Activated gamma-delta T cell treated with anti-CD3 and anti-CD28 coated beads, Interleukin-2, amount 50 U/mL, for 16 hours (primary cell): ENCODE results near the gene KCNG2.
"Not testable (repeated sequence)": the region's sequence is repeated elsewhere in the genome, so short reads cannot be mapped to it uniquely, and the experiment has no call there.

ENCODE experiments used
- DNase-seq: peaks from one replicate; pipeline ENCODE4 v3.0.0-alpha.2; 2020; ENCODE audit warnings: low read depth

Gene KCNG2

GRCh38 chr18:79871026-79871390, 73.3 kb downstream of the KCNG2 start:
- no peak for DNase-seq

DNA sequence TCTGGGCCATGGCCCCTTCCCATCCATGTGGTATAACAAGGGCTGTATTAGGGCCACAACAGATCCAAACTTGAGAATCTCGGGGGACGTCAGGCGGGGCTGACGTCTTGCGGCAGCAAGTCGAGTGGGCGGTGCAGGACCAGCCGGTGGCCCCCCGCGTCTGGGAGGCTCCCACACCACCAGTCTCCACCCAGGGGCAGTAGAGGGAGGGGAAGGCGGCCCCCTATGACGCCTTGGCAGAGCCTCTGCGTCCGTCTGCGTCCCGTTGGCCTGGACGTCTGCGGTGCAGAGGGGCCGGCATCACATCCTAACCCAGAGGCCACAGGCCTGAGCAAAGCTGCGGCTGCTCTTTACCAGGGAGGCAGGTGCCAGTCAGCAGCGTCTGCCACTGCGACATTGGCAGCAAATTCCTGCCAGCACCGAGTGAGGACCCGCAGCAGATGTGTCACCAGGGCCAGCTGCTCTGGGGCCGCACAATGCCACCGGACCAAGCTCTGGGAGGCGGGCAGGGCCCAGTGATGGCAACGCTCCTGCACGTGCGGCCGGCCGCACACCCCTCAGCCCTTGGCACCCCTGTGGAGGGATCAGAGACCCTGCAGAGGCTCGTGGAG, 73.8 kb downstream of the KCNG2 start:
- no peak for DNase-seq

DNA sequence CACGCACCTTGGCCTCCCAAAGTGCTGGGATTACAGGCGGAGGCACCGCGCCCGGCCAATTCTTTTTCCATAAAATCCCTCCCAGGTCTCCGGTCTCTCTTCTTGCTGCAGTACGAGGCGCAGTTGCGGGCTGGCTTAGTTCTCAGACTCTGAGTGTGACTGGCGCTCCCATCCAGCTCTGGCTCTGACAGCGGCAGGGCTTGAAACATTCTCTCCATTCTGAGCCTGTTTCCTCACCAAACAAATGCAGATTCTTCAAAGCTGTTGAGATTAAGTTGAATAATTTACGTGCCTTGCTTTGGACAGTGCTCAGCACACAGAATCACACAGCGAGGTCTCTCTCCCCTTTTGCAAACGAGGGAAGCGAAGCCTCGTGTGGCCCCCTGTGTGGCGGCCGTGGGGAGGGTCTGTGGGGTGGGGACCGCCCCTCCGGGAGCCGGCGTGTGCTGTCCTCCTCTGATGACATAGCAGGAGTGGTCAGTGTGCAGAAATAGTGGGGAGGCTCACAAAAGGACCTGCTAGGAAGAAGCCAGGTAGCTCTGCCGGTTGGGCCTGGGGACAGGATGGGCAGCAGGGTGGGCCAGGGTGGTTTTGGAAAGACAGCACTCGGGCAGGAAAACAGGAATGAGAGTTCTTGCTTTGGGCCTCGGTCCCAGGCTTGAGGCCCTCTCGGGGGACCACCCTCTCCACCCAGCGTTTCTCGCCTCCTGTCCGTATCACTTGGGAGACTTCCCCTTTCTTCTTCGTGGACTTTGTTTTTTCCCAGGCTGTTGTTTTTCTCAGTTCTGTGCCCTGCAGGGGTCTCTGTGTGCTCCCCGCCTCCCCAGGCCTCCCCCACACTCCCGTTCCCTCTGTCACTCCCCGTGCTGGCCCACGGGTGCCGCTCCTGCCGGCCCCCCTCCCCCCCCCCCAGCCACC, 75.0 kb downstream of the KCNG2 start:
- DNase-seq, result no peak

- no peak for DNase-seq
Measured at GRCh38 chr18:79873449-79874110, 75.8 kb downstream of the KCNG2 start.

DNA sequence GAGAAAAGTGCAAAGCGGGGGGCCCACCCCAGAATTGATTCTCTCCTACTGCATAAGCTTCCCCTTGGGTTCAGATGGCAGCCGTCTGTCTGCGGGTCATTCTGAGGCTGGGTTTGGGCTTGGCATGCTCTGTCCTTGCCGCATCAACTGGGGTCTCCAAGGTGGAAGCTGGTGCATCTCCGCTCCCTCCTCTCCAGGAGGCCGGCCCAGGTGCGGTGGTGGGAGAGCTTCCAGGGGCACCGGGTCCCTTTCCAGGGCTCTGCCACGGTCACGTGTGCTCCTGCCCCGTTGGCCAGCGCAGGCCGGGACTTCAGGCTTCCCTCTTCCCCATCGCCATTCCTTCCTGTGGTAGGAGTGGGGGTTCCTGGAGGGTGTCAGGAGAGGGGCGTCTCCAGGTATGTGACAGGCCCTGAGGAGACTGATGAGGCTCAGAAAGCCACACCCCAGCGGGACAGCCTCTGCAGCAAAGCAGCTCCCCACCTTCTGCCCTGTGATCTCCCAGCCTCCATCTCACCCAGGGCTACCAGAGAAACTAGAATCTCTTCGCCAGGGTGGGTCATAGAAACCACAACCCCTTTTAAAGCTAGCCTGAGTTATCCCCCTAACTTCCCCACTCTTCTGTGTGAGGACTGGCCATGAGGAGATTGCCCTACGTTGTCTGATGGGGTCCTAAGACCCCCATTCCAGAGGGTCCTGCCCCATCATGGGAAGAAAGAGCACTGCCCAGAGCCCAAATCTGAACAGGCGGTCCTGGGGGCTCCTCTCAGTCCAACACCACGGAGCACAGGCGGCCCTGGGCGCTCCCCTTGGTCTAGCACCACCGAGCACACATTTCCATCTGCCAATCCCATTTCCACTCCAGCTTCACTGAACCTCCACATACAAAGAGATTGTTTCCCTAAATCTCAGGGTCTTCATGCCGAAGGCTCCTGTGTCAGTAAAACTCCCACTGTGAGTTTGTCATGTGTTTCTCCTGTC, 77.1 kb downstream of the KCNG2 start:
- DNase-seq, result no peak

DNA sequence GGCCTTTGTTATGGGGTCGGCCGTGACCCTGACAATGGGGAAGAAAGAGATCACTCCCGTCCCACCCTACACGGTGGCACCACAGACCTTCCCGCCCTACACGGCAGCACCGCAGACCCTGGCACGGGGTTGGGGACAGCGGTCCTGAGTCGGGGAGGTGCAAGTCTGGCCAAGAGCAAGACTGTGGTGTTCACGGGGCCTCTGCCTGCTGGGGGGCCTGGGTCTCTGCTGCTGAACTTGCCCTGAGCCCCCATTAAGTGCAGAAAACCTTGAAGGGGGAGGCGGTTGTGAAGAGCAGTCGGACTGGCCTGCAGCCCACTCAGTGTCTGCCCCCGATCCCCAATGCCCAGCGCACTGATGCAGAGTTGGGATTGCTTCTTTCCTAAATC, 77.8 kb downstream of the KCNG2 start:
- no peak for DNase-seq

DNA sequence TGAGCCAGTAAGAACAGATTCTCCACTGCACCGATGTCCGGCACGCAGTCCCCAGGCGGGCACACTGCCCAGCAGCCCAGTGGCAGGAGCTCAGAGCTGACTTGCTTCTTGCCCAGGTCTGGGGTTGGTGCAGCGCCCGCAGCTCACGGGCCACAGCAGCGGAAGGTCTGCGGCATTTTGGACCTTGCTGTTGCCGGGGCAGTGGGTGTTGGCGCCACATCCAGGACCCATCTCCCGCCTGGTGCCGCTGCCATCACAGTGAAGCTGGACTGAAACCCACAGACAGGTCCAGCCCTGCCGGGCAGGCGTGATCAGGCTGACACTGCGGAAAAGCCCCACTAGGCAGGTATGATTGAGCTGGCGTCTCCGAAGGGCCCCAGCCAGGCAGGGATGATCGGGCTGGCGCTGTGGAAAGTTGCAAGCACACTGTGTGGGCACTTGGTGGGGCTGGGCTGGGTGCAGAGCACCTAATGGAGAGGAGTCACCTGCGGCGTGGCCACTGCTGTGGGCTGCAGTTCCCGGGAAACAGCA, 78.3 kb downstream of the KCNG2 start:
- DNase-seq, result no peak

DNA sequence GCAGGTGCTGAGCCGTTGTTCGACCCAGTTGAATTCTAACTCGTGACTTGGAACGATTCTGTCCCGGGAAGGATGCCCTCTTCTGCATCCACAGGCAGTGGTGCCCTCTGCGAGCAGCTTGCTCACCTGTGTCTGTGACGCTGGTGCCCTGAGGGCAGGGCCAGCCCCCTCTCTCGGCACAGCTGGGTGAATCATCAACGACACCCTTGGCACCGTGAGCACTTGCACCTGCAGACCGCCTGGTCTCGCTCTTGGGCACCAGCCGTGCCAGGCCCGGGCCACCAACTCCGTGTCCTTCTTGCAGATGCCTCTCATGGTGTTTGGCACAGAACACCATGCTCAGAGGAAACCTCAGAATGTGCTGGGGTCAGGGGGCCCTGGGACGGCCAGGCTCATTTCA, 78.8 kb downstream of the KCNG2 start:
- no peak for DNase-seq

DNA sequence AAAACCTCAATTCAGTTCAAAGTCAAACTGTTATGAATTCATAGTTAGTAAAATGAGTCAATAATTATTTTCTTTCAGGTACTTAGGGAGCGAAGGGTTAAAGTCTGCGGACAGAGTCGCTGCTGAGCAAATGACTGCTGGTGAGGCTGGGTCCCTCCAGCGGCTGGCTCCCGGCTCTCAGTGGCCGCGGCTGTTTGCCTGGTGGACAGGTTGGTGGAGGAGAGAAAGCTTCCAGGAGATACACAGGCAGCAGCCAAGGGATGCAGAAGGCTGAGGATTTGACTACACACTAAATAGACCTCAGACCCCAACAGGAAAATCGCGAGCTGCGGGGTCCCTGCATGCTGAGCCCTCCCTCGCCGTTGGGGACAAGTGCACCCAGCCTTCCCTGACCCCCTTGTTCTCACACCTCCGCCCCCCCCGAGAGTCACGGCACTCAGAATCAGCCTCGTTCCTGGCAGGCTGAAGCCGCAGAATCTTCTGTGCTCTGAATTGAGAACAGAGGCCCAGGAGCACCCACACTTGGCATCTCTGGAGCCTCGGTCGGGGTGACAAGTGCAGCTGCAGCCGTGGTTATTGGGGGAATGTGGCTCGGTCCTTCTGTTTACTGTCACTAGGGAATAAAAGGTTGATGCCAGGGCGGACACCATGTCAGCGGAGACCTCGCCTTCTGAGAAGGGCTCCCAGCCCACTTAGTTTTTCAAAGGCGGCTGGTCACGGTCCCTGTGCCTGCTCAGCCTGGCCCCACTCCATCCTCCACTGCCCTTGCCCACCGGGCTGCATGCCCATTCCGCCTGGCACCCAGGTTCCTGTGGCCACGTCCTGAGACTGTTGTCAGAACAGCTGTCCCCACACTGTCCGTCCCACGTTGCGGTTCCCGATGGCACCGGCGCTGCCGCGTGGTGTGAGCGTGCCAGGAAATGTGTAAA, 79.7 kb downstream of the KCNG2 start:
- DNase-seq, result no peak

DNA sequence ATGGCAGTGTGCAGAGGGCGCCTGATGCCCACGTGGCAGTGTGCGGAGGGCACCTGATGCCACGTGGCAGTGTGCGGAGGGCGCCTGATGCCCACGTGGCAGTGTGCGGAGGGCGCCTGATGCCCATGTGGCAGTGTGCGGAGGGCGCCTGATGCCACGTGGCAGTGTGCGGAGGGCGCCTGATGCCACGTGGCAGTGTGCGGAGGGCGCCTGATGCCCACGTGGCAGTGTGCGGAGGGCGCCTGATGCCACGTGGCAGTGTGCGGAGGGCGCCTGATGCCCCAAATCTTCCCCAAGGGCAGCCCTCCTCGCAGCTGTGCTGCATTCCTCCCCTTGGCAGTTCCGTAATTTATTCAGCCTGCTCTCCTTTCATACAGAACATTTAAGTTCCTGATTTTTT, 80.5 kb downstream of the KCNG2 start:
- DNase-seq, result not testable (repeated sequence)

DNA sequence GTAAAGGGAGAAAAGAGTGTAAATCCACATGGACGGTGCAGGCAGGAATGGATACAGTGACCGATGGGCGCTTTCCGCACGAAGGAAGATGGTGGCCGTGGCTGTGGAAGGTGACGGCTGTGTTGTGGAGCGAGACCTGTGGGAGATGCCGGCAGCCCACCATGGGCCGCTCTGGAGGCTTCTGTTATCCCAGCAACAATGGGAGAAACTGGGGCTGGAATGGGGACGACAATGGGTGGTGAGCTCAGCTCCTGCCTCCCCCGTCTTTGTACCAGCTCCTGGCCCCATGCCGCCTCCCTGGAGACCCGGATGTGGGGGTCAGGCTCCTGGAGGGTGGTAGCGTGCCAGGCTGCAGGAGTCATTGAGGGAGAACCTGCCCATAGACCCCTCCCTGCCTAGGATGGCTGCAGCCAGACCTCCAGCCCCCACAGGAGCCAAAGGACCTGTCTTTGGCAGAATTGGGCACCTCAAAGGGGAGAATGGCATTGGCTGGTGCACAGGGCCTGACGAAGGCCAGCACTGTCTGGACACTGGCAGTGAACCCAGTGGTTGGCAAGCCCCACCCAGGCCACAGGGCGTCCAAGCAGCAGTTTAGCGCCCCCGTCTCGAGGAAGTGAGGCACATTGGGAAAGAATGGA, 81.1 kb downstream of the KCNG2 start:
- DNase-seq, result no peak

GRCh38 chr18:79879566-79879965, 81.8 kb downstream of the KCNG2 start:
- no peak for DNase-seq

DNA sequence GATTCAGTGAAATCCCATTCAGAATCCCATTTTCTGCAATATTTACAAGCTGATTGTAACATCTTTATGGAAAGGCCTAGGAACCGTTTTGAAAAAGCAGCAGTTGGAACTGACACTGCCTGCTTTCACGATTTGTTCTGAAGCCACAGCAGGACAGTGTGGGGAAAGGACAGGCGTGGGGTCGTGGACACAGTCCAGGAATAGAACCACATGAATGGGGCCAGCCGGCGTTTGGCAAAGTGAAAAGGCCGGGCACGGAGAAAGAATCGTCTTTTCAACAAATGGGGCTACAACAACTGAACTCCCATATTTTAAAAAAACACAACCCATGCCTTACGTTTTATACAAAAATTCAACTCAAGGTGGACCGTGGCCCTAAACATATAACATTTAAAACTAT, 84.0 kb downstream of the KCNG2 start:
- DNase-seq, result no peak

DNA sequence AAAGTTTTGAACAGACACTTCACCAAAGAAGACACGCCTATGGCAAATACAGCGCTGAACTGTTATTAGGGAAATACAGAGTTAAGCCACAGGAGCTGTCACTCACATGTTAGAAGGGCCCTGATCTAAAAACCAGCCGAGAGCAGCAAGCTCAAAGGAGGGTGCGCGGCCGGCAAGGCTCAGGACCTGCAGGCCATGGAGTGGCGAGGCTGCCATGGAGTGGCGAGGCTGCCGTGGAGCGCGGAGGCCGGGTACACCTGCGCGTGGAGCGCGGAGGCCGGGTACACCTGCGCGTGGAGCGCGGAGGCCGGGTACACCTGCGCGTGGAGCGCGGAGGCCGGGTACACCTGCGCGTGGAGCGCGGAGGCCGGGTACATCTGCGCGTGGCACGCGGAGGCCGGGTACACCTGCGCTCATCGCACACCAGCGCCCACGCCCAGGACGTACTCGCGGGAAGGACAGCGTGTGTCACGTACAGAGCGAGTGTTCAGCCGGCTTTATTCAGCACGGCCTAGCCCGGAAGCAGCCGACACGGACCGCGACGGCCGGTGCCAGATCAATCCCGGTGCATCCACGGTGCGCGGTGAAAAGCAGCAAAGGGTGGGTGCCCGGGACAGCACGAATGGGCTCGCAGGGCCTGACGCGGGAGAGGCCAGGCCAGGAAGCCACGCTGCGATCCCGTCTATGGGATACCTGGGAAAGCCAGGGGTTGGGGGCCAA, 84.9 kb downstream of the KCNG2 start:
- DNase-seq, result no peak

- DNase-seq, result no peak
Measured at GRCh38 chr18:79883461-79884293, 85.9 kb downstream of the KCNG2 start.

DNA sequence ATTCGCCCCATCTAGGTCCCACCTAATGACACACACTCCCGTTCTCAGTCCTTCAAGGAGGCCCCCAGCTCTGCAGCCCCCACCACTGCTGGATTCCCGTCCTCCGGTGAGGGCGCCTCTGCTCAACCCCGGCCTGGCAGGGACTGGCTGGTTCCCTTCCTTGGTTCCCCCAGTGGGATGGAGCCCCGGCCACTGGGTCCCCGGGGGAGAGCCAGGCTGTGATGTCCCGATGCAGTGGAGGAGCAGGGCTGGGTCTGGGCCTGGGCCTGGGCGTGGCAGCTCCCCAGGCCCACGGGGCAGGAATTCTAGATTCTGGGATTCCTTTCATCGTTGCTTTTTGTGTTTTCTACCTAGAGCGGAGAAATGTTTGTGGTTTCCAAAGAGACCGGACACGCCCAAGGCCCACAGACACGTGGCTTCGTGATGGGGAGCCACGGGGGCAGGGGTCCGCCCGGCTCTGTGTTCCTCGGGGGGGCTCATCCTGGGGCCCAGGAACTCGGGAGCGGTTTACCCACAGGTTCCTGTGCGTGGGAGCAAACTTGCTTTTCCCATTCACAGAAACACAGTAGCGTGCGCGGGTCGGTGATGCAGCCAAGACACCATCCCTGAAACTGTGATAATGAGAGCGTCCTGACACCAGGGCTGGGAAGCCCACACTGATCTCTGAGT, 86.7 kb downstream of the KCNG2 start:
- DNase-seq, result no peak

DNA sequence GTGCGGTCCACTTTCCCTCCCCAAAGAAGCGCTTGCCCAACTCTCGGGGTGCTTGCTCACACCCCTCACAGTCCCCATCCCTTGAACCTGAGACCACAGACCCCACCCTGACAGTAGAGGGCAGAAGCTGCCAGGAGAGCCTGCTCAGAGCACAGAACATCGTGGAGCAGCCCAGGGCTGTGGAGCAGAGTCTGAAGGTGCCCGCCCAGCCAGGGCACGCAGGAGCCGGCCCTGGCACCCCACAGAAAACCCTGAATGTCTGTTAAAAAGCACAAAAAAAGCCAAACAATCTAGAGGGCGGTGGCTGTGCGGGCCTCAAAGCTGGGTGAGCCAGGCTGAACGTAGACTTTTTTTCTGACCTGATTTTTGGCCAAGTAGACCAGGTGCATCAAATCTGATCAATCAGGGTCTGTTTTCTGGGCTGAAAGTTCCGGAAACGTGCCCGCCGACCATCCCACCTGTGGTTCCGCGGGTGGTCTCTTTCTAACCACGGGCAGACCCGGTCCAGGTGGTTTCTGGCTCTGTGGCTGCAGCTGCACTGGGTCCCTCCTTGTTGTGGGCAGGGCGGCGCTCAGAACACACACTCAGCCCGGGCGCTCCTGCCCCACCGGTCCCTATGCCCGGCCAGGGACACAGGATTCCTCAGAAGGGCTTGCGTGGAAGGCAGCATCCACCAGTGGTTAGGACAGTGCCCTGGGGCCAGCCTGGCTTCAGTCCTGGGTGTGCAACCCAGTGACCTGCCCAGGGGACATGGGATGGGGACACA, 87.4 kb downstream of the KCNG2 start:
- DNase-seq, result no peak
